IMR-90 (cell line): Measurements from ENCODE around the gene DUSP9. TPM values are rescaled to one million over a fixed set of nuclear protein-coding genes. Genes with fewer than 3 reads are reported as not detected.

Experiments used
- ATAC-seq: fragments of 200-7000 bp; cut with Tn5 transposase; 2 replicates; pipeline ENCODE4 v1.9.1; 2020; ENCODE audit warnings: low read depth, mild to moderate bottlenecking, moderate library complexity
- BruUV-seq: library from RNA; stranded (reverse); fragments of 400-500 nt; replicated peaks from 2 replicates; lab custom pipeline; 2021; lab: Mats Ljungman, UMichigan
- CTCF ChIA-PET: fragments of 300-600 bp; formaldehyde crosslinking; extraction: SDS; loops from one replicate; lab custom pipeline; 2021; ENCODE audit warnings: antibody characterized with exemption; lab: Yijun Ruan, JAX
- POLR2A ChIA-PET: fragments of 300-600 bp; sonication (Branson Sonifier 250); formaldehyde crosslinking; loops from one replicate; lab custom pipeline; 2022; ENCODE audit warnings: antibody characterized with exemption; ENCODE audit not compliant: unreplicated experiment; lab: Charles Lee
- DNase-seq: peaks from one replicate; pipeline ENCODE4 v3.0.0; 2013
- H2AFZ ChIP-seq: replicated peaks from 2 replicates; pipeline ENCODE3; 2013; ENCODE audit warnings: low read length, mild to moderate bottlenecking; ENCODE audit not compliant: poor library complexity
- H2AK5ac ChIP-seq: 2 replicates; pipeline ENCODE4 v1.6.1; 2013; ENCODE audit warnings: low read depth, low read length, inconsistent platforms
- H2AK9ac ChIP-seq: replicated peaks from 2 replicates; pipeline ENCODE3; 2013; ENCODE audit warnings: mild to moderate bottlenecking, low read depth, low read length, moderate library complexity; ENCODE audit not compliant: poor library complexity
- H2BK120ac ChIP-seq: 2 replicates; pipeline ENCODE4 v1.6.1; 2013; ENCODE audit warnings: low read depth, low read length, inconsistent platforms
- H2BK15ac ChIP-seq: 3 replicates; pipeline ENCODE4 v1.6.1; 2013; ENCODE audit warnings: low read depth, low read length, inconsistent platforms
- H2BK20ac ChIP-seq: 2 replicates; pipeline ENCODE4 v1.6.1; 2013; ENCODE audit warnings: low read depth, mild to moderate bottlenecking, inconsistent platforms, low read length, moderate library complexity
- H2BK5ac ChIP-seq: 2 replicates; pipeline ENCODE4 v1.6.1; 2013; ENCODE audit warnings: mild to moderate bottlenecking, low read depth, low read length, inconsistent platforms; ENCODE audit not compliant: poor library complexity, severe bottlenecking
- H3K14ac ChIP-seq: replicated peaks from 2 replicates; pipeline ENCODE4 v1.6.1; 2013; ENCODE audit warnings: low read depth, low read length, inconsistent platforms
- H3K18ac ChIP-seq: 2 replicates; pipeline ENCODE4 v1.6.1; 2013; ENCODE audit warnings: low read depth, low read length, control low read depth
- H3K23ac ChIP-seq: 2 replicates; pipeline ENCODE4 v1.6.1; 2013; ENCODE audit warnings: low read depth, low read length, inconsistent platforms
- H3K27ac ChIP-seq: 2 replicates; pipeline ENCODE4 v1.5.1; 2013; ENCODE audit warnings: mild to moderate bottlenecking, control low read depth, low read length; ENCODE audit not compliant: insufficient read depth
- H3K27me3 ChIP-seq: 2 replicates; pipeline ENCODE4 v1.6.1; 2013; ENCODE audit warnings: low read length; ENCODE audit not compliant: control insufficient read depth, insufficient read depth
- H3K36me3 ChIP-seq: 2 replicates; pipeline ENCODE4 v1.6.1; 2013; ENCODE audit warnings: low read length, mixed read lengths; ENCODE audit not compliant: control insufficient read depth, insufficient read depth
- H3K4ac ChIP-seq: 2 replicates; pipeline ENCODE4 v1.6.1; 2013; ENCODE audit warnings: low read depth, low read length, inconsistent platforms
- H3K4me1 ChIP-seq: 2 replicates; pipeline ENCODE4 v1.6.1; 2013; ENCODE audit warnings: low read length, mixed read lengths; ENCODE audit not compliant: control insufficient read depth, insufficient read depth
- H3K4me2 ChIP-seq: 2 replicates; pipeline ENCODE4 v1.6.1; 2013; ENCODE audit warnings: low read depth, mild to moderate bottlenecking, control low read depth, low read length, moderate library complexity
- H3K4me3 ChIP-seq: 2 replicates; pipeline ENCODE4 v1.5.1; 2013; ENCODE audit warnings: low read depth, mild to moderate bottlenecking, control low read depth, low read length, moderate library complexity; ENCODE audit not compliant: insufficient read depth
- H3K56ac ChIP-seq: 2 replicates; pipeline ENCODE4 v1.6.1; 2013; ENCODE audit warnings: low read length, inconsistent platforms; ENCODE audit not compliant: insufficient read depth; ENCODE audit errors: extremely low read depth
- H3K79me1 ChIP-seq, 2 experiments: 2 replicates each; pipeline ENCODE4 v1.6.1; 2013; ENCODE audit warnings: low read length in 2 of 2, inconsistent platforms in 1 of 2, low read depth in 1 of 2
- H3K9ac ChIP-seq: 2 replicates; pipeline ENCODE4 v1.6.1; 2013; ENCODE audit warnings: low read depth, low read length, control low read depth
- H3K9me1 ChIP-seq: 2 replicates; pipeline ENCODE4 v1.6.1; 2013; ENCODE audit warnings: low read length, inconsistent platforms; ENCODE audit not compliant: insufficient read depth
- H3K9me3 ChIP-seq: 2 replicates; pipeline ENCODE4 v1.6.1; 2013; ENCODE audit warnings: low read length; ENCODE audit not compliant: control insufficient read depth, insufficient read depth
- H4K20me1 ChIP-seq: 2 replicates; pipeline ENCODE4 v1.6.1; 2013; ENCODE audit warnings: low read length, inconsistent platforms; ENCODE audit not compliant: insufficient read depth
- H4K5ac ChIP-seq: 2 replicates; pipeline ENCODE4 v1.6.1; 2013; ENCODE audit warnings: mild to moderate bottlenecking, low read depth, low read length, control low read depth
- H4K8ac ChIP-seq, 2 experiments: 2 replicates each; pipeline ENCODE4 v1.6.1; 2013; ENCODE audit warnings: low read depth in 2 of 2, low read length in 2 of 2, control low read depth in 1 of 2, inconsistent platforms in 1 of 2
- H4K91ac ChIP-seq: 2 replicates; pipeline ENCODE4 v1.6.1; 2013; ENCODE audit warnings: low read depth, low read length, inconsistent platforms; ENCODE audit not compliant: insufficient read depth
- CEBPB ChIP-seq: IDR thresholded peaks from 2 replicates; pipeline ENCODE4 v1.6.1; 2012; ENCODE audit warnings: low read depth, low read length, improper control_type of control experiment
- CHD1 ChIP-seq: IDR thresholded peaks from 2 replicates; pipeline ENCODE4 v1.6.1; 2012; ENCODE audit warnings: low read depth, low read length, improper control_type of control experiment
- FOS ChIP-seq: fragments of 150-350 bp; IDR thresholded peaks from 2 replicates; pipeline ENCODE4 v1.6.1; 2016; ENCODE audit warnings: low read depth, low read length
- MAZ ChIP-seq: IDR thresholded peaks from 2 replicates; pipeline ENCODE4 v1.6.1; 2012; ENCODE audit warnings: low read depth, mild to moderate bottlenecking, low read length, improper control_type of control experiment, moderate library complexity, borderline replicate concordance
- NFE2L2 ChIP-seq: fragments of 150-350 bp; IDR thresholded peaks from 2 replicates; pipeline ENCODE4 v1.6.1; 2016; ENCODE audit warnings: low read depth, mild to moderate bottlenecking, low read length
- RAD21 ChIP-seq: IDR thresholded peaks from 2 replicates; pipeline ENCODE4 v1.6.1; 2012; ENCODE audit warnings: low read length, improper control_type of control experiment
- RFX5 ChIP-seq: IDR thresholded peaks from 2 replicates; pipeline ENCODE4 v1.8.0; 2012; ENCODE audit warnings: low read depth, mild to moderate bottlenecking, low read length, moderate library complexity
- SMC3 ChIP-seq: fragments of 150-350 bp; IDR thresholded peaks from 2 replicates; pipeline ENCODE4 v1.6.1; 2016; ENCODE audit warnings: low read depth, mild to moderate bottlenecking, antibody characterized with exemption, low read length, moderate library complexity
- WGBS, 2 experiments: methylation state at CpG; one replicate each; pipeline versions ENCODE4 v1.1.5 to v1.1.7; 2013; ENCODE audit warnings: missing lambda C conversion rate in 2 of 2; ENCODE audit not compliant: insufficient read length in 1 of 2; ENCODE audit errors: extremely low coverage in 2 of 2; 5-methylcytosine and 5-hydroxymethylcytosine counted together
- dilution Hi-C: fragments of 300-500 bp; cut with HindIII; formaldehyde crosslinking; loops from one replicate; pipeline ENCODE4 v1.14.3; 2018; ENCODE audit warnings: low sequenced_read_pairs; ENCODE audit not compliant: unreplicated experiment
- in situ Hi-C: fragments of 300-500 bp; cut with MboI; formaldehyde crosslinking; loops from 3 replicates; pipeline ENCODE4 v1.14.3; 2019; ENCODE audit warnings: low sequenced_read_pairs, inconsistent platforms, mixed read lengths
- intact Hi-C: fragments of 100-400 bp; cut with micrococcal nuclease; formaldehyde crosslinking; loops from 2 replicates; pipeline ENCODE4 v1.10.0; 2022
- polyA plus RNA-seq, 3 experiments: library from polyadenylated mRNA; depleted of rRNA; stranded (reverse); fragments of >200 nt; gene quantifications; 2 replicates each; pipeline ENCODE4 v1.2.3, GENCODE V29; 2012; ENCODE audit warnings: low replicate concordance in 1 of 3
- total RNA-seq: library from RNA; depleted of rRNA; stranded (reverse); fragments of >200 nt; gene quantifications from 2 replicates; pipeline ENCODE4 v1.2.3, GENCODE V29; 2012
- TF ChIP-seq, protein P1 (sequence below): fragments of 150-350 bp; IDR thresholded peaks from 2 replicates; pipeline ENCODE4 v1.6.1; 2017; ENCODE audit warnings: mild to moderate bottlenecking, antibody characterized with exemption, low read length, low read depth
- TF ChIP-seq, protein P2 (sequence below): conservative IDR thresholded peaks from 2 replicates; pipeline ENCODE4 v1.5.1; 2012; ENCODE audit warnings: mild to moderate bottlenecking, low read depth, low read length, improper control_type of control experiment
- TF ChIP-seq, protein P3 (sequence below): fragments of 150-350 bp; IDR thresholded peaks from 2 replicates; pipeline ENCODE4 v1.6.1; 2016; ENCODE audit warnings: low read depth, mild to moderate bottlenecking, low read length, moderate library complexity, borderline replicate concordance

Gene DUSP9
- total and polyA plus RNA-seq, 2 of the 4 experiments (the other 2 are of a cell fraction): under 0.01 to 0.09 TPM

DNA sequence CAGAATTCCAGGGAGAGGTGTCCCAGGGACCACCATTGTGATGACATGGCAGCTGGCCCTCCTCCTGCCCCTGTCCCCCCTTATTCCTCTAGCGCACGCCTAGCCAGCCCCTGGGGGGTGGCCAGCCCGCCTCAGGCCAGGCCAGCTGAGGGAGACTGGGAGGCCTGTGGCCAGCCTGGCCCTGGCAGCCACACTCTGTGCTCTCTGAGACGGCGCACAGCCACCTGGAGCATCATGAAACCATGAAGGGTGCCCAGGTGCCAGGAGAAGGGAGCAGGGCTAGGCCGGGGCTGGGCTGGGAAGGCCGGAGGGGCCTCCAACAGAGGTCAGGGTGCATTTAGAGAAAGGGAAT lies 14.4 kb upstream of the DUSP9 start:
- Histone ChIP-seq H3K18ac (no peak overlapping the region), H3K36me3 (no peaks in the 10 kb centered on the region), H3K9ac (no peak overlapping the region), H4K20me1 (no peaks in the 10 kb centered on the region), H4K5ac (no peak overlapping the region), H3K23ac (no peak overlapping the region), H3K9me3 (peaks cover 8% of the 10 kb centered on the region), H4K91ac (no peak overlapping the region), H2AFZ (no peak overlapping the region), H2BK120ac (no peak overlapping the region), H3K27me3 (peaks cover 28% of the 10 kb centered on the region), H3K9me1 (no peaks in the 10 kb centered on the region), H3K27ac (no peak overlapping the region), H3K4me3 (no peak overlapping the region), H2AK5ac (no peak overlapping the region), H3K4ac (no peak overlapping the region), H3K79me1 (no peaks in the 10 kb centered on the region), H4K8ac (no peak overlapping the region), H3K4me2 (no peak overlapping the region), H3K4me1 (no peaks in the 10 kb centered on the region), H2BK5ac (no peak overlapping the region), H2BK15ac (no peak overlapping the region), H3K56ac (no peak overlapping the region), H2BK20ac (no peak overlapping the region), H2AK9ac (no peak overlapping the region), H3K14ac (no peak overlapping the region)
- ATAC-seq (no peak), DNase-seq (no peak)
- BruUV-seq: no TSS peak
- ChIA-PET POLR2A (no interaction called here), CTCF (no interaction called here)
- intact Hi-C loops (no loop called here), in situ Hi-C loops (no loop called here), dilution Hi-C loops (no loop called here)
- TF ChIP-seq SMC3: no peak
- no peak for TF ChIP-seq NFE2L2
- TF ChIP-seq, protein P1, sequence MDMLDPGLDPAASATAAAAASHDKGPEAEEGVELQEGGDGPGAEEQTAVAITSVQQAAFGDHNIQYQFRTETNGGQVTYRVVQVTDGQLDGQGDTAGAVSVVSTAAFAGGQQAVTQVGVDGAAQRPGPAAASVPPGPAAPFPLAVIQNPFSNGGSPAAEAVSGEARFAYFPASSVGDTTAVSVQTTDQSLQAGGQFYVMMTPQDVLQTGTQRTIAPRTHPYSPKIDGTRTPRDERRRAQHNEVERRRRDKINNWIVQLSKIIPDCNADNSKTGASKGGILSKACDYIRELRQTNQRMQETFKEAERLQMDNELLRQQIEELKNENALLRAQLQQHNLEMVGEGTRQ: no peak
- TF ChIP-seq, protein P2, sequence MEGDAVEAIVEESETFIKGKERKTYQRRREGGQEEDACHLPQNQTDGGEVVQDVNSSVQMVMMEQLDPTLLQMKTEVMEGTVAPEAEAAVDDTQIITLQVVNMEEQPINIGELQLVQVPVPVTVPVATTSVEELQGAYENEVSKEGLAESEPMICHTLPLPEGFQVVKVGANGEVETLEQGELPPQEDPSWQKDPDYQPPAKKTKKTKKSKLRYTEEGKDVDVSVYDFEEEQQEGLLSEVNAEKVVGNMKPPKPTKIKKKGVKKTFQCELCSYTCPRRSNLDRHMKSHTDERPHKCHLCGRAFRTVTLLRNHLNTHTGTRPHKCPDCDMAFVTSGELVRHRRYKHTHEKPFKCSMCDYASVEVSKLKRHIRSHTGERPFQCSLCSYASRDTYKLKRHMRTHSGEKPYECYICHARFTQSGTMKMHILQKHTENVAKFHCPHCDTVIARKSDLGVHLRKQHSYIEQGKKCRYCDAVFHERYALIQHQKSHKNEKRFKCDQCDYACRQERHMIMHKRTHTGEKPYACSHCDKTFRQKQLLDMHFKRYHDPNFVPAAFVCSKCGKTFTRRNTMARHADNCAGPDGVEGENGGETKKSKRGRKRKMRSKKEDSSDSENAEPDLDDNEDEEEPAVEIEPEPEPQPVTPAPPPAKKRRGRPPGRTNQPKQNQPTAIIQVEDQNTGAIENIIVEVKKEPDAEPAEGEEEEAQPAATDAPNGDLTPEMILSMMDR: no peak
- TF ChIP-seq CEBPB: no peak
- TF ChIP-seq RFX5: no peak
- no peak for TF ChIP-seq FOS
- TF ChIP-seq RAD21: no peak
- no peak for TF ChIP-seq CHD1
- TF ChIP-seq MAZ: no peak
- TF ChIP-seq, protein P3, sequence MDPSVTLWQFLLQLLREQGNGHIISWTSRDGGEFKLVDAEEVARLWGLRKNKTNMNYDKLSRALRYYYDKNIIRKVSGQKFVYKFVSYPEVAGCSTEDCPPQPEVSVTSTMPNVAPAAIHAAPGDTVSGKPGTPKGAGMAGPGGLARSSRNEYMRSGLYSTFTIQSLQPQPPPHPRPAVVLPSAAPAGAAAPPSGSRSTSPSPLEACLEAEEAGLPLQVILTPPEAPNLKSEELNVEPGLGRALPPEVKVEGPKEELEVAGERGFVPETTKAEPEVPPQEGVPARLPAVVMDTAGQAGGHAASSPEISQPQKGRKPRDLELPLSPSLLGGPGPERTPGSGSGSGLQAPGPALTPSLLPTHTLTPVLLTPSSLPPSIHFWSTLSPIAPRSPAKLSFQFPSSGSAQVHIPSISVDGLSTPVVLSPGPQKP: no peak
- 68% methylated on average over 4 of the region's 7 CpGs; no CpG with 5 or more reads in 1 of the 2 experiments for WGBS, 2 experiments
